Activated CD8-positive, alpha-beta memory T cell treated with anti-CD3 and anti-CD28 coated beads, Interleukin-2, amount 50 U/mL, for 24 hours (primary cell): ENCODE results near the gene CELSR1.

Experiments
- DNase-seq: peaks from one replicate; pipeline ENCODE4 v3.0.0-alpha.2; 2020; ENCODE audit errors: extremely low read depth

CELSR1 gene

GRCh38 chr22:46537225-46537945, at the start of gene CELSR1:
TSS of gene CELSR1 (minus strand) at chr22:46537620. CDS start at chr22:46537170, 450 bp downstream.
- no peak for DNase-seq

- no peak for DNase-seq
Measured at GRCh38 chr22:46587061-46587460, 49.6 kb upstream of the CELSR1 start.

- DNase-seq = no peak
Measured at GRCh38 chr22:46586531-46587011, 49.2 kb upstream of the CELSR1 start.

GRCh38 chr22:46586123-46586519, 48.7 kb upstream of the CELSR1 start:
- no peak for DNase-seq

GRCh38 chr22:46585340-46586122, 48.1 kb upstream of the CELSR1 start:
- DNase-seq = no peak

GRCh38 chr22:46584081-46584921, 46.9 kb upstream of the CELSR1 start:
- no peak for DNase-seq

GRCh38 chr22:46583571-46583970, 46.2 kb upstream of the CELSR1 start:
- no peak for DNase-seq

GRCh38 chr22:46582281-46582933, 45.0 kb upstream of the CELSR1 start:
- no peak for DNase-seq

GRCh38 chr22:46581538-46582244, 44.3 kb upstream of the CELSR1 start:
- no peak for DNase-seq

GRCh38 chr22:46580940-46581537, 43.6 kb upstream of the CELSR1 start:
- DNase-seq = no peak

- no peak for DNase-seq
Measured at GRCh38 chr22:46579751-46580449, 42.5 kb upstream of the CELSR1 start.

- no peak for DNase-seq
Measured at GRCh38 chr22:46578824-46579561, 41.6 kb upstream of the CELSR1 start.

GRCh38 chr22:46578251-46578823, 40.9 kb upstream of the CELSR1 start:
- DNase-seq = no peak

- no peak for DNase-seq
Measured at GRCh38 chr22:46577368-46578249, 40.2 kb upstream of the CELSR1 start.

GRCh38 chr22:46576556-46577367, 39.3 kb upstream of the CELSR1 start:
- no peak for DNase-seq

GRCh38 chr22:46575911-46576555, 38.6 kb upstream of the CELSR1 start:
- no peak for DNase-seq
